Activated CD8-positive, alpha-beta T cell treated with anti-CD3 and anti-CD28 coated beads for 36 hours (primary cell): ENCODE data around the gene YIPF2. TPM values are rescaled to one million over a fixed set of nuclear protein-coding genes. Genes with fewer than 3 reads are reported as not detected.

Source experiments
- ATAC-seq: fragments of 200-7000 bp; cut with Tn5 transposase; one replicate; pipeline ENCODE4 v1.10.0; 2021; ENCODE audit warnings: mild to moderate bottlenecking, moderate library complexity
- CTCF ChIA-PET: fragments of 350-600 bp; sonication (Branson Sonifier 250); formaldehyde crosslinking; loops from one replicate; lab custom pipeline; 2021; ENCODE audit warnings: antibody characterized with exemption; lab: Charles Lee
- POLR2A ChIA-PET: fragments of 350-600 bp; sonication (Branson Sonifier 250); formaldehyde crosslinking; loops from one replicate; lab custom pipeline; 2021; ENCODE audit warnings: antibody characterized with exemption; lab: Charles Lee
- DNase-seq: peaks from one replicate; pipeline ENCODE4 v3.0.0-alpha.2; 2020
- H3K27ac Mint-ChIP-seq: one replicate; pipeline ENCODE4 v1.8.0; 2021; ENCODE audit warnings: mild to moderate bottlenecking, mixed read lengths
- H3K27me3 Mint-ChIP-seq: one replicate; pipeline ENCODE4 v1.8.0; 2021; ENCODE audit warnings: mixed read lengths
- H3K36me3 Mint-ChIP-seq: one replicate; pipeline ENCODE4 v1.8.0; 2021; ENCODE audit warnings: low read depth, mixed read lengths
- H3K4me1 Mint-ChIP-seq: one replicate; pipeline ENCODE4 v1.8.0; 2021; ENCODE audit warnings: low read depth, mixed read lengths
- H3K4me3 Mint-ChIP-seq: one replicate; pipeline ENCODE4 v1.8.0; 2021; ENCODE audit warnings: mild to moderate bottlenecking, moderate library complexity, mixed read lengths
- H3K9me3 Mint-ChIP-seq: one replicate; pipeline ENCODE4 v1.8.0; 2021; ENCODE audit warnings: mixed read lengths
- CTCF ChIP-seq: fragments of 200-600 bp; IDR thresholded peaks from one replicate; pipeline ENCODE4 v1.8.0; 2022; ENCODE audit warnings: antibody characterized with exemption, mild to moderate bottlenecking
- intact Hi-C: fragments of 100-400 bp; cut with micrococcal nuclease; formaldehyde crosslinking; loops from one replicate; pipeline ENCODE4 v1.10.0; 2022
- total RNA-seq, 2 experiments: library from RNA; stranded (reverse); gene quantifications; one replicate each; pipeline ENCODE4 v1.2.3, GENCODE V29; 2021

YIPF2 gene
- total RNA-seq, 2 experiments from 2014 or later = 21.7 to 24.4 TPM

GRCh38 chr19:10921199-10921909, 7.1 kb downstream of the YIPF2 start:
- Mint-ChIP-seq H3K9me3 (no peaks in the 10 kb centered on the region), H3K27me3 (no peaks in the 10 kb centered on the region), H3K27ac (no peak overlapping the region), H3K36me3 (peaks cover 7% of the 10 kb centered on the region), H3K4me3 (no peak overlapping the region), H3K4me1 (no peaks in the 10 kb centered on the region)
- no peak for ATAC-seq
- POLR2A ChIA-PET = no interaction called here
- CTCF ChIA-PET = no interaction called here
- no peak for DNase-seq
- no peak for TF ChIP-seq CTCF
- intact Hi-C loops = no loop called here

GRCh38 chr19:10920781-10921180, 7.7 kb downstream of the YIPF2 start:
- POLR2A ChIA-PET = no interaction called here
- no peak overlapping the region for H3K27ac Mint-ChIP-seq

GRCh38 chr19:10920288-10920655, 8.2 kb downstream of the YIPF2 start:
- peaks cover 1% of the 10 kb centered on the region for H3K4me1 Mint-ChIP-seq
- POLR2A ChIA-PET = no interaction called here
- H3K27ac Mint-ChIP-seq = no peak overlapping the region
- no peak for TF ChIP-seq CTCF
- H3K36me3 Mint-ChIP-seq = peaks cover 7% of the 10 kb centered on the region
- no peaks in the 10 kb centered on the region for H3K27me3 Mint-ChIP-seq
- ATAC-seq (no peak), DNase-seq (no peak)
- H3K9me3 Mint-ChIP-seq = no peaks in the 10 kb centered on the region
- H3K4me3 Mint-ChIP-seq = no peak overlapping the region
- intact Hi-C loops = no loop called here
- CTCF ChIA-PET = no interaction called here

More at GRCh38 chr19:10920781-10921180, 7.7 kb downstream of the YIPF2 start:
- H3K27me3 Mint-ChIP-seq = no peaks in the 10 kb centered on the region
- H3K4me1 Mint-ChIP-seq = no peaks in the 10 kb centered on the region
- CTCF ChIA-PET = no interaction called here
- intact Hi-C loops = no loop called here
- peaks cover 7% of the 10 kb centered on the region for H3K36me3 Mint-ChIP-seq
- DNase-seq = no peak
- no peak for ATAC-seq
- no peak for TF ChIP-seq CTCF
- H3K4me3 Mint-ChIP-seq = no peak overlapping the region
- H3K9me3 Mint-ChIP-seq = no peaks in the 10 kb centered on the region

GRCh38 chr19:10919352-10920287, 8.8 kb downstream of the YIPF2 start:
- Mint-ChIP-seq H3K4me3 (no peak overlapping the region), H3K9me3 (no peaks in the 10 kb centered on the region), H3K27ac (no peak overlapping the region), H3K27me3 (no peaks in the 10 kb centered on the region), H3K4me1 (peaks cover 1% of the 10 kb centered on the region), H3K36me3 (peaks cover 7% of the 10 kb centered on the region)
- DNase-seq (no peak), ATAC-seq (no peak)
- TF ChIP-seq CTCF = no peak
- POLR2A ChIA-PET = no interaction called here
- CTCF ChIA-PET = interaction anchor here (1.1 kb wide), 1 partner anchor 24 kb away, joined by 4 read pairs; no protein-coding TSS in a partner anchor
- intact Hi-C loops = no loop called here
